GM19395 (cell line): ENCODE measurements around the gene DLG3.
"Not testable (repeated sequence)": the region's sequence is repeated elsewhere in the genome, so short reads cannot be mapped to it uniquely, and the experiment has no call there.

Experiments
- ATAC-seq: cut with Tn5 transposase; IDR thresholded peaks from one replicate; pipeline ENCODE4 v1.9.1; 2021; ENCODE audit warnings: mild to moderate bottlenecking, moderate library complexity; ENCODE audit not compliant: unreplicated experiment

The DLG3 gene

DNA sequence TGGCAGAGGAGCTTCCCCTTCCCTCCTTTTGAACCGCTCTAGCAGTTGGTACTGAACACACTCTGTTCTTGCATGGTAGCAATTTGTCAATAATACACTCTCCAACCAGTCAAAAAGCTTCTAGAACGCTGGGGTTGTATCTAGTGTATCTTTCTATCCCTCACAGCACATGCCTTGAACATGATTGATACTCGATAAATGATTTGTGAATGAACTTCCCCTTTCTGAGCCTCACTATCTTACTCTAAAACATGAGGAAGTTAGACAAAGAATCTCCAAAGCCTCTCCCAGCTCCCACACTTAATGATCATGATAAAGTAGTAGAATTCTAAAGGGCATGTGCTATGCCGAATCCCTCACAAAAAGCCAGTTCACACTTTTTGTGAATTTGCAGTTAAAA lies 64.4 kb downstream of the DLG3 start:
- ATAC-seq = no peak

DNA sequence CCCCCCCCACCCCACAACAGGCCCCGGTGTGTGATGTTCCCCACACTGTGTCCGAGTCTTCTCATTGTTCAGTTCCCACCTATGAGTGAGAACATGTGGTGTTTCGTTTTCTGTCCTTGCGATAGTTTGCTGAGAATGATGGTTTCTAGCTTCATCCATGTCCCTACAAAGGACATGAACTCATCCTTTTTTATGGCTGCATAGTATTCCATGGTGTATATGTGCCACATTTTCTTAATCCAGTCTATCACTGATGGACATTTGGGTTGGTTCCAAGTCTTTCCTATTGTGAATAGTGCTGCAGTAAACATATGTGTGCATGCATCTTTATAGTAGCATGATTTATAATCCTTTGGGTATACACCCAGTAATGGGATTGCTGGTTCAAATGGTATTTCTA lies 70.6 kb downstream of the DLG3 start:
- not testable (repeated sequence) for ATAC-seq

DNA sequence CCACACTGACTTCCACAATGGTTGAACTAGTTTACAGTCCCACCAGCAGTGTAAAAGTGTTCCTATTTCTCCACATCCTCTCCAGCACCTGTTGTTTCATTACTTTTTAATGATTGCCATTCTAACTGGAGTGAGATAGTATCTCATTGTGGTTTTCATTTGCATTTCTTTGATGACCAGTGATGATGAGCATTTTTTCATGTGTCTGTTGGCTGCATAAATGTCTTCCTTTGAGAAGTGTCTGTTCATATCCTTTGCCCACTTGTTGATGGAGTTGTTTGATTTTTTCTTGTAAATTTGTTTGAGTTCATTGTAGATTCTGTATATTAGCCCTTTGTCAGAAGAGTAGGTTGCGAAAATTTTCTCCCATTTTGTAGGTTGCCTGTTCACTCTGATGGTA lies 71.1 kb downstream of the DLG3 start:
- ATAC-seq = not testable (repeated sequence)

DNA sequence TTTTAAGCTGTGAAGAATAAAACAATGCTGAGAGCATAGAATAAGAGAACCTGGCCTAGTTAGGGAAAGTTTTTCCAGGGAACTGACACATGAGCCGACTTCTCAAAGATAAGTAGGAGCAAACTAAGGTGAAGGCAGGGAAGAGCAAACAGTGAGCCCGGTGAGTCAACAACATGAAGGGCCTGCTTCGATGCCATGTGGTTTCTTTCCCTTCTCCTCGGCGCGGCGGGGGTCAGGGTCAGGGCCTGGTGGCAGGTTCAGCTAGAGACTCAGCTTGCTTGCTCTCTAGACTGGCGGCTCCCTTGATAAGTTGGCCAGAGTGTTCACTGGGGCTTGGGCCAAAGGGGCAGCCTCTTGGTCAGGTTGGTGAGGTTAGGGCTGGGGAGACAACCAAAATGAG lies 81.1 kb downstream of the DLG3 start:
- no peak for ATAC-seq

DNA sequence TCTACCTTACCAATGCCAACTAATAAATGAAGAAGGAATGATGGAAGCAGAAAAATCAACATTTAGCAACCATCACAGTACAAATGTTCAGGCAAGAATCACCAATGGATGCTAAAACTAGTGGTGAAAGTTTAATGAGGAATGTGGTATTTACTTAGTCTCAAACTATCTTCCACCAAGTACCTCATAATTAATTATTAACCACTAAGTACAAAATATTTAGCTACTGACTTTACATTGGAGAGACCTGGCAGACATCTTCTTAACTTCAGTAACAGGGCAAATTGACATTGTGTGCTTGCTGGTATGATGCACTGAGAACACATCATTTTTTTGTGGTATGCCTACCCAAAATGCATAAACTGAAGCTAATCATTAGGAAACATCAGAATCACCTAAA lies 82.4 kb downstream of the DLG3 start:
- ATAC-seq = no peak

DNA sequence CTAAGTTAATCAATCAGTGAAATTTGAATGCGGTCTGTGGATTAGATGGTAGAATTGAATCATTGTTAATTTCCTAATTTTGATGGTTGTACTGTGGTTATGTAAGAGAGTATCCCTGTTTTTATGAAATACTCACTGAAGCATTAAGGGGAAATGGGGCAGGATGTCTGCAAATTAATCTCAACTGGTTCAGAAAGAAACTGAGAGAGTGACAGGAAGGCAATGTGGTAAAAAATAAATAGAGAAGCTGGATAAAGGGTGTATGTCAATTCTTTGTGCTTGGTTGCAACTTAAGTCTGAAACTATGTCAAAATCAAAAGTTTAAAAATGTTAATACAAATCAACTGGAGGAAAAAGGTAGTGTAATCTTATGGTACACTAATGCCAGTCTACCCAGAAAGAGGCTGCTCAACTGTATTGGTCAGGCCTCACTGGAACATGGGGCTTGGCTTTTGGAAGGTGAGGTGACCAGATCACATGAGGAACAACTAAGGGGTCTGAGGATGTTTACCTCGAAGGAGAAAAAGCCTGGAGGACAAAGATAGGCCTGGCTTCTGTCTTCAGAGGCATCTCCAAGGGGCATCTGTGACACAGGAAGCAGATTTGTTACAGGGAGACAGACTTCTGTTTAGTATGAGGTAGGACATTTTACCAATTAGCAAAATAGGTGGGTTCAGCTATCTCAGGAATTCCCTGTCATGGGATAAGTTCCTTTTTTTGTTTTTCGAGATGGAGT lies 83.1 kb downstream of the DLG3 start:
- ATAC-seq = peak; percentile 70

DNA sequence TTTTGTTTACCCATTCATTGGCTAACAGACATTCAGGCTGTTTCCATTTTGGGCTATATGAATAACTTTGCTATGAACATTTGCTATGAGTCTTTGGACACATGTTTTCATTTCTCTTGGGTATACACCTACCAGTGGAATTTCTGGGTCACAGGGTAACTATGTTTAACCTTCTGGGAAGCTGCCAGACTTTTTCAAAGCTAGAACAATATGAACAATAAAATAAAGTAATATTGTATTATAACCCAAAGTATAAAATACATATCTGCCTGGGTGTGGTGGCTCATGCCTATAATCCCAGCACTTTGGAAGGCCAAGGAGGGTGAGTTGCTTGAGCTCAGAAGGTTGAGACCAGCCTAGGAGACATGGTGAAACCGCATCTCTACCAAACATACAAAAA lies 90.6 kb downstream of the DLG3 start:
- no peak for ATAC-seq

DNA sequence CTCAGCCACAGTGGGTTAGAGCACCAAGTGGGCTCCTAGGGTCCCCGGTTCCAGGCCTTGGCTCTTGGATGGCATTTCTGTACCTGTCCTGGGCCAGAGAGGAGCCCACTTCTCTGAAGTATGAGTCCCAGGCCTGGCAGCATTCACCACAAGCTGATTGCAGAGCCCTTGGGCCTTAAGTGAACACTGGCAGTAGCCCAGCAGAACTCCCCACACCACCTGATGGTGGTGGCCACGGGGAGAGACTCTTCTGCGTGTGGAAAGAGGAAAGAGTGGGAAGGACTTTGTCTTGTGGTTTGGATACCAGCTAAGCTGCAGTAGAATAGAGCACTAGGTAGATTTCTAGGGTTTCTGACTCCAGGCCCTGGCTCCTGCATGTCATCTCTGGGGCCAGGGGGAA lies 104.8 kb downstream of the DLG3 start:
- ATAC-seq = no peak

DNA sequence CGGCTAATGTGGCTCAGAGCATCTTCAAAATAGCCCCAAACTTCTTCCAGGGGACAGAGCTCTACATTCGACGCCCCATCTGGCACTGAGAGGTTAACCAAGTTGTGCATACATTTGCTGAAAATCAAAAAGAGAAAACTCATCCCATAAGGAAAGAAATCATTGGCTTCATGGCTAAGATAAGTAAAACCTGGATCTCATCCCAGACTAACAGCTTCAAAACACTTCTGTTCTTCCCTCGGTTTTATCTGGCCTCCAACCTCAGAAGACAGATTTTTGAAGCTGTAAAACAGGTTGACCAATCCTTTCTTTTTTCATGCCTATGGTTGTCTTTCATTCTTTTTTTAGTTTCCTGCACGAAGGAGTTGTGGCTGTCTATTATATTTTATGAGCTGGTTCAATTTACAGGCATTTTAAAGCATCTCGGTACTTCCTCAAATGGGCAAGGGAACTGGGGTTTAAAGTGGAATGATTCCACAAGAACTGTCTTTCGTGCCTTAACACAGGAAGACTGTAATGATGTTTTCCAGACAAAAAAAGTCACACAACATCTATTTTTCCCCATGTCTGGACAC lies 107.6 kb downstream of the DLG3 start:
- no peak for ATAC-seq

DNA sequence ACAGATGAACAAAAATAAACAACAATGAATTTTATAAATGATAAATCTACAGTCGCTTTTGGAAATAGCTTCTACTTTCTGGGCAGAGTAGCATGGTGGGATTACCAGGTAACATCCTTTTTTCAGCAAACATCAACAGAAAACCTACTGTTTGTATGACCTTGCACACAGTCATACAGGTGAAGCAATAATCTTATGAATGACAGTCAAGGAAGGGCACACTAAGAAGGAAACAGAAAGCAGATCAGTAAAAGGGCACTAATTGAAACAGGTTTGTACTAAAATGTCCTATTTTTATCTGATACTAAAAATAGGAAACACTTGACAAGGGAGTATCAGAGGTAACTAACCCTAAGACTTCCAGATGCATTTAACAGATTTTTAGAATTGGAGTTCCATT lies 108.9 kb downstream of the DLG3 start:
- ATAC-seq = peak; percentile 81

DNA sequence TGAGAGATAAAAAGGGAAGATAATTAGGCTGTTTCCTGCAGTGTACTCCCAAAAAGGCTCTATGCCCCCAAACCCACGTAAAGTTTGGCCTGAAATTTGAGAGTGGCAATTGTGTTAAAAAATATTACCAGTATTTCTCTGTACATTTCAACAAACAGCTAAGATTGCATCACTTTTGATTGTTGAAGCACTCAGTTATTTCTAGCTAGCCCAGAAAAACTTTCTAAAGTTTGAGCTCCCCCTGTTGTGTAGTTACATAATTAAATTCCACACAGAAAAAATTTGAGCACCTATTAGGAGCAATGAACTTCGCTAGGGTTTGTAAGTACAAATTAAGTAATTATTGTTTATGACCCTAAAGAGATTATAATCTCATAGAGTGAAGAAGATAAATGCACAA lies 109.4 kb downstream of the DLG3 start:
- ATAC-seq = peak; percentile 38

DNA sequence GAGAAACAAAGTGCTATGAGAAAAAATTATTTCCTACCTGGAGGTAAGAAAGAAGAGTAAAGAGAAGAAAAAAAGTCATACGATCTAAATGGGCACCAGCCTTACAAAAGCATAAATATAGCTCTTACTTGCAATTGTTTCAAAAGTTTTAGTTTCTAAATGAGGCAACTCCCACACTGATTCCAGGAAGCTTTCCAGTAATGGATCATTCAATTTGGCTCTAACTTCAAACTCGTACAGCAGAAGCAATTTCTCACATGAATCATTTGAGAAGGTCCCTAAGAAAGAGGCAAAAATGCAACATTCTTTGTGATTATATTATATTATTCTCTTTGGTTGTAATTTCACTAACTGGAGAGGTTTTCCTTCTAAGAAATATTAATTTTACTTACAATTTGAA lies 109.9 kb downstream of the DLG3 start:
- ATAC-seq = no peak

DNA sequence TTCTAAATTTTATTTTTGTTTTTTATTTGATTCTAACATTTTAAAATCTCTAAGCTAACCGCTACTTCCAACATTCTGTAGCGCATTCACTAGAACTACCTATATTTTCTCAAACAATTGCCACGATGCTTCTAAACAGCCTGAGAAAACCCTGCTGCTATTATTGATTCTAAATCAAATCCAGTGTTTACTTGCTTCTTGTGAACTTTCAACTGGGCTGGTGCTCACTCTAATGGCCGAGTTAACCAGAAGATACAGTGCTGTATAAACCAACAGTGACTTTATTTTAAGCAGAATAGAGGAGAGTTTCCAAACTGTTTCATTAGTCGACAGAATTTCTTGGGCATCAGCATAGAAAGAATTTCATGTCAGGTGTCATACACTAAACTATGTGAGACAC lies 110.3 kb downstream of the DLG3 start:
- ATAC-seq = no peak
